ENCODE measurements around the gene S100A9.

S100A9 gene

GRCh38 chr1:153361480-153362109, 3.9 kb downstream of the S100A9 start:
- DNase-seq = no peak

GRCh38 chr1:153362187-153362775, 4.6 kb downstream of the S100A9 start:
- DNase-seq = no peak

- DNase-seq = no peak
Observed at GRCh38 chr1:153363641-153364040, 6.0 kb downstream of the S100A9 start.

- no peak for DNase-seq
Observed at GRCh38 chr1:153364156-153364555, 6.5 kb downstream of the S100A9 start.

GRCh38 chr1:153364766-153365666, 7.4 kb downstream of the S100A9 start:
- no peak for DNase-seq

GRCh38 chr1:153365696-153366095, 8.0 kb downstream of the S100A9 start:
- DNase-seq = no peak

GRCh38 chr1:153366261-153366660, 8.6 kb downstream of the S100A9 start:
- DNase-seq = no peak

- no peak for DNase-seq
Observed at GRCh38 chr1:153367090-153367489, 9.4 kb downstream of the S100A9 start.

- no peak for DNase-seq
Observed at GRCh38 chr1:153368495-153368894, 10.8 kb downstream of the S100A9 start.

GRCh38 chr1:153370146-153370545, 12.5 kb downstream of the S100A9 start:
- no peak for DNase-seq

GRCh38 chr1:153371231-153371630, 13.6 kb downstream of the S100A9 start:
- DNase-seq = no peak

- no peak for DNase-seq
Observed at GRCh38 chr1:153372571-153372970, 14.9 kb downstream of the S100A9 start.

GRCh38 chr1:153374071-153374470, 16.4 kb downstream of the S100A9 start:
- DNase-seq = no peak

- DNase-seq = no peak
Observed at GRCh38 chr1:153375511-153375910, 17.9 kb downstream of the S100A9 start, which contains the start of gene S100A12. Gene S100A12, minus strand, starts transcription at chr1:153375621. Its CDS starts 1,029 bp downstream, at chr1:153374592.

GRCh38 chr1:153379591-153379990, 21.9 kb downstream of the S100A9 start:
- DNase-seq = no peak

GRCh38 chr1:153380711-153381110, 23.1 kb downstream of the S100A9 start:
- DNase-seq = no peak

- DNase-seq = no peak
Observed at GRCh38 chr1:153384958-153385580, 27.4 kb downstream of the S100A9 start.

- peak in 1 of 2 donors; percentile 54 for DNase-seq
Observed at GRCh38 chr1:153386500-153386901, 28.8 kb downstream of the S100A9 start.

- DNase-seq = no peak
Observed at GRCh38 chr1:153387001-153387400, 29.3 kb downstream of the S100A9 start.

- DNase-seq = no peak
Observed at GRCh38 chr1:153387785-153388184, 30.1 kb downstream of the S100A9 start.

GRCh38 chr1:153389401-153389800, 31.7 kb downstream of the S100A9 start:
- DNase-seq = no peak

GRCh38 chr1:153389973-153390879, 32.6 kb downstream of the S100A9 start:
- no peak for DNase-seq

Measured in CD4-positive, alpha-beta T cell treated with Interferon alpha-2 for 1 hour (primary cell).